Thoracic aorta endothelial cell (primary cell): ENCODE results near the gene CTAGE1. TPM values are rescaled to one million over a fixed set of nuclear protein-coding genes. Genes with fewer than 3 reads are reported as not detected.

Experiments used
- total RNA-seq: library from RNA; depleted of rRNA; stranded (reverse); fragments of >200 nt; gene quantifications from 2 replicates; pipeline ENCODE4 v1.2.3, GENCODE V29; 2012

CTAGE1 gene
- not detected in 2 replicates for total RNA-seq

DNA sequence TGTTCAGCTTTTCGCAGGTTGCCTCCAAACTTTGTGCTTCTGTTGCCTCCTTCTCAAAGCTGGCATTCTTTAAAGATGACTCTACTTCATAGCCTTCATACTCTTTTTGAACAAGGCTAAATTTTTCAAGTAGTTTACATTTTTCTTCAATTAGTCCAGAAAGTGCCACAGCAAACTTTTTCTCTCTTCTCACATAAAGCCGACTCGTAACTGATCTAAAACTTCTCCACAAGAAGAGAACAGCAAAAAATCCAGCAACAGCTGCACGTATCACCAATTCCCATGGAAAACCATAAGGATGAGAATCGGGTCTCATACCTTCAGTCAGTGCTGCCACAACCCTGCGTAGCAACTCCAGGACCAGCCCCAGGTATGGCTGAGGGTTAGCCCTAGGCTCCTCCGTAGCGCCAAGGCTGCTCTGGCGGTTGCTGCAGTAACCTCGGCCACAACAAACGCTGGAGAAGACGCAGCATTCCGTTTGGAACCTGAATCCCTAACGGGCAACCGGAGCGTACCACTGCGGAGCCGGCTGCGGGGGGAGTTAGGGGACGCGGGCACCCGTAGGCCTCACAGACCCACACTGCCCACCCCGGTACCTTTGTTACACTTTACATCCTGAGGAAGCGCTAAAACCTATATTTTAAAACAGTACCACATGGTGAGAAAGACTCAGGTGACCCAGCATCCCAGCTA lies at the start of gene CTAGE1:
TSS of gene CTAGE1 (minus strand) at position 420 of the 693 bp plus-strand sequence. CDS start at position 316, 104 bp downstream.

Other genes with a start within 250 kb of the CTAGE1 start
- 22.7 and 23.8 TPM in 2 replicates for gene GATA6, start 248.3 kb downstream of the CTAGE1 start, total RNA-seq